GM12872 (cell line): ENCODE measurements around the gene CYB561D2.
A peak's percentile ranks its signal among the peaks of the same experiment; 100 is the strongest.

Source experiments
- TF ChIP-seq, protein P1 (sequence below): IDR thresholded peaks from 3 replicates; pipeline ENCODE4 v1.5.1; 2011; ENCODE audit warnings: low read depth, mild to moderate bottlenecking, low read length, moderate library complexity; ENCODE audit not compliant: insufficient read depth

The CYB561D2 gene

GRCh38 chr3:50321336-50322114 lies 29.1 kb upstream of the CYB561D2 start:
- TF ChIP-seq, protein P1, sequence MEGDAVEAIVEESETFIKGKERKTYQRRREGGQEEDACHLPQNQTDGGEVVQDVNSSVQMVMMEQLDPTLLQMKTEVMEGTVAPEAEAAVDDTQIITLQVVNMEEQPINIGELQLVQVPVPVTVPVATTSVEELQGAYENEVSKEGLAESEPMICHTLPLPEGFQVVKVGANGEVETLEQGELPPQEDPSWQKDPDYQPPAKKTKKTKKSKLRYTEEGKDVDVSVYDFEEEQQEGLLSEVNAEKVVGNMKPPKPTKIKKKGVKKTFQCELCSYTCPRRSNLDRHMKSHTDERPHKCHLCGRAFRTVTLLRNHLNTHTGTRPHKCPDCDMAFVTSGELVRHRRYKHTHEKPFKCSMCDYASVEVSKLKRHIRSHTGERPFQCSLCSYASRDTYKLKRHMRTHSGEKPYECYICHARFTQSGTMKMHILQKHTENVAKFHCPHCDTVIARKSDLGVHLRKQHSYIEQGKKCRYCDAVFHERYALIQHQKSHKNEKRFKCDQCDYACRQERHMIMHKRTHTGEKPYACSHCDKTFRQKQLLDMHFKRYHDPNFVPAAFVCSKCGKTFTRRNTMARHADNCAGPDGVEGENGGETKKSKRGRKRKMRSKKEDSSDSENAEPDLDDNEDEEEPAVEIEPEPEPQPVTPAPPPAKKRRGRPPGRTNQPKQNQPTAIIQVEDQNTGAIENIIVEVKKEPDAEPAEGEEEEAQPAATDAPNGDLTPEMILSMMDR = peak; percentile 82

- TF ChIP-seq, protein P1 = no peak
Measured at GRCh38 chr3:50322115-50322385, 28.6 kb upstream of the CYB561D2 start.

DNA sequence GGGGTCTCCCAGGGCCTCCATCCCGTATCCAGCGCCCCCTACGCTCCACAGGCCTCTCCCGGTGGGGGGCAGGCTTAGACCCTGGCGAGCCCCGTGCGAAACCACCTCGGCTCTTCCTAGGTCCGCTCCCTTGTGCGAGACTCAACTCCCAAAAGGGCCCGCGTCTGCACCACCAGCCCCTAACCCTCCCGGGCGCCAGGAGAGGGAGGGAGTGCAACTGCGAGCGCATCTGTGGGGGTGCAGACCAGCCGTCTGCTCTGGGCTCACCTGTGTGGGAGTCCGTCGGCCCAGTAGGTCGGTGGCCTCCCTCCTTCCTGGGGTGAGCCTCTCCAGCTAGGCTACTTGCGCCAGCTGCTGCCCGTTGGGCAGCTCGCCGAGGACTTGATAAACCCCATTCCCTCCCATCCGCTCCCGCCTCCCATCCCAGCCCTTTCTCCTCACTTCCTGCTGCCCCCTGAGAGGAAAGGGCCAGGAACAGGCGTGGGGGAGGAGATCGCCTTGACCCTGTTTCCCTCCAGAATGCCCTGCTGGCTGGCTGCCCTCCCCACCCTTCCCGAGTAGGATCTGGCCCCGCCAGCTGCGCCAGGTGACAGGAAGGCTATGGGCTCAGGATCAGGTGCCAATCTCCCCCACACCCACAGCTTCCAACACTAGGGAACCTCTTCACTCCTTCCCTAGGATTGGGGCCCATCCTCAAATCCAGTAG lies 28.1 kb upstream of the CYB561D2 start, which contains the start of gene HYAL2:
HYAL2 (minus strand) TSS at position 360 of the 706 bp plus-strand sequence. CDS start 2,256 bp downstream, outside the sequence.
- TF ChIP-seq, protein P1 = no peak

GRCh38 chr3:50323092-50323600 lies 27.5 kb upstream of the CYB561D2 start:
- TF ChIP-seq, protein P1 = no peak

- TF ChIP-seq, protein P1 = no peak
Measured at GRCh38 chr3:50323614-50324199, 27.0 kb upstream of the CYB561D2 start.

- TF ChIP-seq, protein P1 = peak; percentile 88
Measured at GRCh38 chr3:50324351-50325112, 26.1 kb upstream of the CYB561D2 start.

DNA sequence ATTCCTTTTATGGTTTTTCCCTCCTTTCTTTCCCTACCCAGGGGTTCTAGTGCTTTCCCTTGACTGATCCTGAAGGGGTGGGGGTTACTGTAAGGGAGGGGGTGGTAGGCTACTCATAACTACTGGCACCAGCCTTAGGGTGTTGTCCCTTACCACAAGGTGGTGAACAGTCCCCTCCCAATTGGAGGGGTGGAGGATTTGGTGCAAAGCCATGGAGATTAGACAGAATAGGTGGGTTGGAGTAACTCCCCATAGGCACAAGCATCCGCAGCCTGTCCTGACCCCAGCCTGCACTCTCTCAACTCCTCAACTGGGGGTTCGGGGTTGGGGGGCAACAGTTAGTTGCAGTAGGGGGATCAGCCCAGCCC lies 25.6 kb upstream of the CYB561D2 start:
- TF ChIP-seq, protein P1 = no peak
